SU-DHL-6 (cell line): ENCODE data around the gene P3H4.
"Not testable (repeated sequence)": the region's sequence is repeated elsewhere in the genome, so short reads cannot be mapped to it uniquely, and the experiment has no call there.

Experiments
- H2AFZ ChIP-seq: fragments of 200-600 bp; sonication (generic); 2 replicates; pipeline ENCODE4 v1.6.1; 2014; ENCODE audit warnings: low read depth, mild to moderate bottlenecking, moderate library complexity, mixed read lengths, antibody characterized with exemption, low read length; ENCODE audit not compliant: severe bottlenecking
- H3F3A ChIP-seq: fragments of 200-600 bp; shearing (Covaris generic); 2 replicates; pipeline ENCODE4 v1.6.0; 2016; ENCODE audit warnings: antibody characterized with exemption, mild to moderate bottlenecking; ENCODE audit not compliant: insufficient read depth
- H3K27ac ChIP-seq: fragments of 200-600 bp; sonication (generic); 2 replicates; pipeline ENCODE4 v1.5.1; 2016; ENCODE audit warnings: low read depth, mild to moderate bottlenecking, low read length, moderate library complexity, mixed read lengths
- H3K27me3 ChIP-seq: fragments of 200-600 bp; sonication (generic), shearing (Covaris generic); 2 replicates; pipeline ENCODE4 v1.6.0; 2014; ENCODE audit warnings: mild to moderate bottlenecking, low read length
- H3K36me3 ChIP-seq: fragments of 200-600 bp; sonication (generic); 2 replicates; pipeline ENCODE4 v1.6.1; 2014; ENCODE audit warnings: mild to moderate bottlenecking, low read length, mixed read lengths
- H3K4me2 ChIP-seq: fragments of 300-600, 200-600 bp; shearing (Covaris generic), sonication (generic); 2 replicates; pipeline ENCODE4 v1.6.0; 2014; ENCODE audit warnings: low read length, low read depth, mild to moderate bottlenecking; ENCODE audit not compliant: poor library complexity, severe bottlenecking
- H3K4me3 ChIP-seq: fragments of 200-600 bp; sonication (generic); 2 replicates; pipeline ENCODE4 v1.5.1; 2014; ENCODE audit warnings: antibody characterized with exemption, low read length, mild to moderate bottlenecking, mixed read lengths; ENCODE audit not compliant: insufficient read depth, poor library complexity, severe bottlenecking
- H3K79me2 ChIP-seq: fragments of 200-600 bp; sonication (generic); 2 replicates; pipeline ENCODE4 v1.6.1; 2014; ENCODE audit warnings: mild to moderate bottlenecking, low read length, moderate library complexity; ENCODE audit not compliant: insufficient read depth
- H3K9ac ChIP-seq: fragments of 200-600 bp; sonication (generic); 2 replicates; pipeline ENCODE4 v1.7.0; 2014; ENCODE audit warnings: mild to moderate bottlenecking, low read length
- H3K9me2 ChIP-seq: fragments of 200-600 bp; sonication (generic); replicated peaks from 2 replicates; pipeline ENCODE4 v1.6.1; 2014; ENCODE audit warnings: low read length; ENCODE audit not compliant: insufficient read depth
- H3K9me3 ChIP-seq: fragments of 200-600 bp; sonication (generic); 2 replicates; pipeline ENCODE4 v1.6.1; 2014; ENCODE audit warnings: low read length, mixed read lengths; ENCODE audit not compliant: insufficient read depth
- H4K20me1 ChIP-seq: fragments of 200-600 bp; sonication (generic); 2 replicates; pipeline ENCODE4 v1.6.1; 2014; ENCODE audit warnings: low read depth, mild to moderate bottlenecking, antibody characterized with exemption, low read length, moderate library complexity, mixed read lengths
- EZH2phosphoT487 ChIP-seq: fragments of 200-600 bp; sonication (generic), shearing (Covaris generic); conservative IDR thresholded peaks from 2 replicates; pipeline ENCODE4 v1.6.1; 2018; ENCODE audit warnings: mild to moderate bottlenecking, antibody characterized with exemption, low read length, moderate library complexity, mixed read lengths
- TF ChIP-seq, protein P1 (sequence below): fragments of 200-600 bp; sonication (generic); IDR thresholded peaks from one replicate; pipeline ENCODE4 v1.5.1; 2017; ENCODE audit warnings: antibody characterized with exemption, mild to moderate bottlenecking, low read length, moderate library complexity; ENCODE audit not compliant: insufficient read depth, poor library complexity, severe bottlenecking

The P3H4 gene

GRCh38 chr17:41777157-41777573 is 34.6 kb downstream of the P3H4 start:
- H3K4me2 ChIP-seq = no peak overlapping the region
- no peaks in the 10 kb centered on the region for H3K36me3 ChIP-seq
- H3K79me2 ChIP-seq = no peaks in the 10 kb centered on the region
- no peak overlapping the region for H3K27ac ChIP-seq
- no peaks in the 10 kb centered on the region for H4K20me1 ChIP-seq
- H3K9ac ChIP-seq = no peak overlapping the region
- H3K9me3 ChIP-seq = no peaks in the 10 kb centered on the region
- H3K9me2 ChIP-seq = no peaks in the 10 kb centered on the region
- H3K27me3 ChIP-seq = no peaks in the 10 kb centered on the region
- no peak overlapping the region for H2AFZ ChIP-seq
- no peak overlapping the region for H3K4me3 ChIP-seq
- no peak for TF ChIP-seq EZH2phosphoT487
- TF ChIP-seq, protein P1, sequence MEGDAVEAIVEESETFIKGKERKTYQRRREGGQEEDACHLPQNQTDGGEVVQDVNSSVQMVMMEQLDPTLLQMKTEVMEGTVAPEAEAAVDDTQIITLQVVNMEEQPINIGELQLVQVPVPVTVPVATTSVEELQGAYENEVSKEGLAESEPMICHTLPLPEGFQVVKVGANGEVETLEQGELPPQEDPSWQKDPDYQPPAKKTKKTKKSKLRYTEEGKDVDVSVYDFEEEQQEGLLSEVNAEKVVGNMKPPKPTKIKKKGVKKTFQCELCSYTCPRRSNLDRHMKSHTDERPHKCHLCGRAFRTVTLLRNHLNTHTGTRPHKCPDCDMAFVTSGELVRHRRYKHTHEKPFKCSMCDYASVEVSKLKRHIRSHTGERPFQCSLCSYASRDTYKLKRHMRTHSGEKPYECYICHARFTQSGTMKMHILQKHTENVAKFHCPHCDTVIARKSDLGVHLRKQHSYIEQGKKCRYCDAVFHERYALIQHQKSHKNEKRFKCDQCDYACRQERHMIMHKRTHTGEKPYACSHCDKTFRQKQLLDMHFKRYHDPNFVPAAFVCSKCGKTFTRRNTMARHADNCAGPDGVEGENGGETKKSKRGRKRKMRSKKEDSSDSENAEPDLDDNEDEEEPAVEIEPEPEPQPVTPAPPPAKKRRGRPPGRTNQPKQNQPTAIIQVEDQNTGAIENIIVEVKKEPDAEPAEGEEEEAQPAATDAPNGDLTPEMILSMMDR = no peak
- H3F3A ChIP-seq = no peaks in the 10 kb centered on the region

GRCh38 chr17:41776262-41776900 is 35.4 kb downstream of the P3H4 start:
- not testable (repeated sequence) for H3K36me3 ChIP-seq, H3K9me3 ChIP-seq, H3K9ac ChIP-seq, H3K79me2 ChIP-seq, H3K27me3 ChIP-seq, H3K4me3 ChIP-seq, H3K4me2 ChIP-seq, H3K27ac ChIP-seq, H2AFZ ChIP-seq, H3F3A ChIP-seq, H3K9me2 ChIP-seq, H4K20me1 ChIP-seq

DNA sequence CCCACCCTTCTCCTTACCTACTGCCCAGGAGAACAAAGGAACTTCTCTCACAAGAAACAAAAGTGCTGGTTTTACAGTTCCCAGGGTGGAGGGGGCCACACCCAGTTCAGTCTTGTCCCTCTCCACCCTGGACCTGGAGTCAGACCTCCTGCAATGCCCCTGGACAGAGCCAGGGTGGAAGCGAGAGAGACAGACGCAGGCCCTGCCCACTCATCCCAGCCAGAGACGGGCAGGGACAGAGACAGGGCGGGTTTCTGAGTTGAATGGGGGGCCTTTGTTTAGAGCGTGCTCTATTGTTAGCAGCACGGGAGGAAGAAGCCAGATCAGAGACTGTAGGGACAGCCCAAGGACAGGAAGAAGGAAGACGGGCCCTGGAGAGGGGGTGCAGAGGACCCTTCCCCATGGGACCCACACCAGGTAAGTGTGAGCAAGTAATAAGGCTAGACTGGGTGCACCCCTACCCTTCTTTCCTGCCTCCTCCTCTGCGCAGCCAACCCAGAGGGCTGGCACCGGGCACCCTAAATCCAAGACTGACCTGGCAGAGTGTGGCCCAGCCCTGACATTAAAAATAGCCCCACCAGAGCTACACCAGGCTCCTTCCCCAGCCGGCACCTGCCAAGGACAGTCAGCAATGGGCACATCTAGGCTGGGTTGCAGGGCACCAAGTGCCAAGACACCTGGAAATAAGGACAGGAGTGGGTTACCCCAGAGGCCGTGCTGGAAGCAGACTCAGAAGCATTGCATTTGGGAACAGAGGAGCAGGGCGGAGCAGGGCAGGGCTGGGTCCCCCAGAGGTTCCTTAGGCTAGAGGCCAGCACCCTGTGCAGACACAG is 36.1 kb downstream of the P3H4 start:
- H3K79me2 ChIP-seq = no peaks in the 10 kb centered on the region
- no peak overlapping the region for H3K4me2 ChIP-seq
- H3K4me3 ChIP-seq = no peak overlapping the region
- H3K27me3 ChIP-seq = no peaks in the 10 kb centered on the region
- no peaks in the 10 kb centered on the region for H3K9me3 ChIP-seq
- H3K9ac ChIP-seq = no peak overlapping the region
- H2AFZ ChIP-seq = no peak overlapping the region
- H3K9me2 ChIP-seq = no peaks in the 10 kb centered on the region
- H3F3A ChIP-seq = no peaks in the 10 kb centered on the region
- H3K27ac ChIP-seq = no peak overlapping the region
- no peaks in the 10 kb centered on the region for H3K36me3 ChIP-seq
- no peak for TF ChIP-seq EZH2phosphoT487
- TF ChIP-seq, protein P1 = no peak
- H4K20me1 ChIP-seq = no peaks in the 10 kb centered on the region

DNA sequence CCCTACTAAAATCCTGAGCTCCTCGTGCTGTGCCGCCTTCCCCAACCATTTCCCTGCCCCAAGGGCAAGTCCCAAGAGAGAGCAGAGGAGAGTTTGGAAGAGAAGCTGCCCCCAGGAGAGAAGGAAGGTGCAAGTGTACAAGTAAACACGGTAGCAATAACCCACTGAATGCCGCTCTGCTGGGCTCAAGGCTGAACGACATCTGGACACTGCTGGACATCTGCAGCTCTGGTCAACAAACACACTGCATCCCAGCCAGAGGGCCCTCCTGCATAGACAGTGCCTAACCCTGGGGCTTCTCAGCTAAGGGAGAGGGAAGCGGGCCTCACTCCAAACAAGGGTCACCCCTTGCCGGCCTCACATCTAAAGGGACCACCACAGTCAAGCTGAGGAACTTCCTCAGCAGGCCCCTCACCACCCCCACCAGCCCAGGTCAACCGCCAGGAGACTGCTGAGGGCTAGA is 38.0 kb downstream of the P3H4 start:
- Histone ChIP-seq H2AFZ (no peak overlapping the region), H3K9ac (no peak overlapping the region), H3K9me2 (no peaks in the 10 kb centered on the region), H4K20me1 (no peaks in the 10 kb centered on the region), H3K9me3 (no peaks in the 10 kb centered on the region), H3F3A (no peaks in the 10 kb centered on the region), H3K36me3 (no peaks in the 10 kb centered on the region), H3K4me2 (no peak overlapping the region), H3K27me3 (no peaks in the 10 kb centered on the region), H3K27ac (no peak overlapping the region), H3K79me2 (no peaks in the 10 kb centered on the region), H3K4me3 (no peak overlapping the region)
- TF ChIP-seq, protein P1 = no peak
- TF ChIP-seq EZH2phosphoT487 = no peak
